HEK293T (cell line): ENCODE data around the gene TOMM34.

ENCODE experiments used
- ARNT ChIP-seq: fragments of 450-650 bp; IDR thresholded peaks from 2 replicates; pipeline ENCODE4 v1.6.1; 2017; ENCODE audit warnings: mild to moderate bottlenecking
- ELF4 ChIP-seq: fragments of 450-650 bp; IDR thresholded peaks from 2 replicates; pipeline ENCODE4 v1.6.1; 2017; ENCODE audit warnings: antibody characterized with exemption
- FOXA1 ChIP-seq: fragments of 450-650 bp; IDR thresholded peaks from 2 replicates; pipeline ENCODE4 v1.6.1; 2016; ENCODE audit warnings: mild to moderate bottlenecking
- FOXK2 ChIP-seq: fragments of 450-650 bp; IDR thresholded peaks from 2 replicates; pipeline ENCODE4 v1.6.1; 2016; ENCODE audit warnings: mild to moderate bottlenecking
- FOXM1 ChIP-seq: fragments of 450-650 bp; IDR thresholded peaks from 2 replicates; pipeline ENCODE4 v1.6.1; 2017; ENCODE audit warnings: mild to moderate bottlenecking, borderline replicate concordance
- SP1 ChIP-seq: fragments of 450-650 bp; IDR thresholded peaks from 2 replicates; pipeline ENCODE4 v1.6.1; 2017
- SUZ12 ChIP-seq: fragments of 450-650 bp; IDR thresholded peaks from 2 replicates; pipeline ENCODE4 v1.6.1; 2016; ENCODE audit warnings: mild to moderate bottlenecking
- TARDBP ChIP-seq: fragments of 450-650 bp; IDR thresholded peaks from 2 replicates; pipeline ENCODE4 v1.6.1; 2016

GRCh38 chr20:44928595-44928994 lies 31.6 kb downstream of the TOMM34 start:
- TF ChIP-seq ARNT, result no peak
- no peak for TF ChIP-seq SP1
- TF ChIP-seq SUZ12, result no peak
- no peak for TF ChIP-seq ELF4
- TF ChIP-seq FOXK2, result no peak
- TF ChIP-seq FOXA1, result no peak
- no peak for TF ChIP-seq FOXM1
- no peak for TF ChIP-seq TARDBP
